ENCODE measurements around the gene RNF130. TPM values are rescaled to one million over a fixed set of nuclear protein-coding genes. Genes with fewer than 3 reads are reported as not detected.
A peak's percentile ranks its signal among the peaks of the same experiment; 100 is the strongest.

RNF130 gene
- total and polyA plus RNA-seq, 7 experiments from 2014 or later: 3.6 to 76.3 (median 21.0) TPM

GRCh38 chr5:180082633-180083420 is 11.3 kb upstream of the RNF130 start:
- H3K27me3 ChIP-seq (ENCODE audit: control insufficient read depth in 2 of 2, insufficient read depth in 2 of 2, low read length in 2 of 2): peaks cover 3% of the 10 kb centered on the region in 2 donors
- Mint-ChIP-seq H3K27ac (peak overlapping the region in 3 of 9 donors; percentile 27 to 38 (median 32)), H3K36me3 (peaks cover 0 to 4% (median 0%) of the 10 kb centered on the region in 5 donors), H3K27me3 (peaks cover 21 to 46% (median 42%) of the 10 kb centered on the region in 5 donors), H3K4me3 (no peak overlapping the region), H3K4me1 (peaks cover 6 to 32% (median 25%) of the 10 kb centered on the region in 7 donors), H3K9me3 (no peaks in the 10 kb centered on the region)
- peaks cover 0 to 6% of the 10 kb centered on the region in 2 donors for H3K4me1 ChIP-seq (ENCODE audit: control insufficient read depth in 2 of 2, insufficient read depth in 2 of 2, low read length in 2 of 2)
- no peaks in the 10 kb centered on the region for H3K9me3 ChIP-seq (ENCODE audit: control insufficient read depth in 2 of 3, low read length in 3 of 3)
- ATAC-seq (no peak), DNase-seq (no peak)
- ChIA-PET POLR2A (interaction anchor here (1.1 kb wide), 1 partner anchor 12 kb away, joined by 5 read pairs; the partner anchor contains the start of gene RNF130), CTCF (no interaction called here)
- no peaks in the 10 kb centered on the region for H3K36me3 ChIP-seq (ENCODE audit: control insufficient read depth in 2 of 3, insufficient read depth in 3 of 3, low read length in 3 of 3)
- no peak overlapping the region for H3K27ac ChIP-seq (ENCODE audit: low read depth, low read length)
- no peak overlapping the region for H3K4me3 ChIP-seq (ENCODE audit: low read length)
- intact Hi-C loops (cut with micrococcal nuclease): no loop called here

GRCh38 chr5:180081481-180081880 is 9.9 kb upstream of the RNF130 start:
- H3K27ac ChIP-seq (ENCODE audit: low read depth, low read length): no peak overlapping the region
- peaks cover 0 to 4% (median 0%) of the 10 kb centered on the region in 5 donors for H3K36me3 Mint-ChIP-seq
- intact Hi-C loops (cut with micrococcal nuclease): no loop called here
- peaks cover 6 to 23% (median 16%) of the 10 kb centered on the region in 7 donors for H3K4me1 Mint-ChIP-seq
- no peaks in the 10 kb centered on the region for H3K9me3 ChIP-seq (ENCODE audit: control insufficient read depth in 2 of 3, low read length in 3 of 3)
- H3K27me3 ChIP-seq (ENCODE audit: control insufficient read depth in 2 of 2, insufficient read depth in 2 of 2, low read length in 2 of 2): peaks cover 3% of the 10 kb centered on the region in 2 donors
- peak overlapping the region in 1 of 10 donors; percentile 19 for H3K4me3 Mint-ChIP-seq
- ChIA-PET CTCF (no interaction called here), POLR2A (interaction anchor here (0.6 kb wide), 1 partner anchor 168 kb away, joined by 3 read pairs; no protein-coding TSS in a partner anchor)
- H3K27me3 Mint-ChIP-seq: peaks cover 22 to 48% (median 43%) of the 10 kb centered on the region in 5 donors
- no peak for DNase-seq
- peaks cover 0 to 6% of the 10 kb centered on the region in 2 donors for H3K4me1 ChIP-seq (ENCODE audit: control insufficient read depth in 2 of 2, insufficient read depth in 2 of 2, low read length in 2 of 2)
- no peak overlapping the region for H3K4me3 ChIP-seq (ENCODE audit: low read length)
- peak overlapping the region in 1 of 9 donors; percentile 62 for H3K27ac Mint-ChIP-seq
- H3K9me3 Mint-ChIP-seq: no peaks in the 10 kb centered on the region
- H3K36me3 ChIP-seq (ENCODE audit: control insufficient read depth in 2 of 3, insufficient read depth in 3 of 3, low read length in 3 of 3): no peaks in the 10 kb centered on the region
- ATAC-seq: no peak

GRCh38 chr5:180080486-180081280 is 9.1 kb upstream of the RNF130 start:
- POLR2A ChIA-PET: interaction anchor here (0.6 kb wide), 2 partner anchors 167 to 269 kb away, joined by 3 to 5 read pairs; no protein-coding TSS in a partner anchor

GRCh38 chr5:180079702-180080466 is 8.3 kb upstream of the RNF130 start:
- ATAC-seq: no peak
- H3K27me3 ChIP-seq (ENCODE audit: control insufficient read depth in 2 of 2, insufficient read depth in 2 of 2, low read length in 2 of 2): peaks cover 3% of the 10 kb centered on the region in 2 donors
- peak overlapping the region; percentile 19 for H3K4me3 ChIP-seq (ENCODE audit: low read length)
- intact Hi-C loops (cut with micrococcal nuclease): no loop called here
- Mint-ChIP-seq H3K4me3 (peak overlapping the region in 9 of 10 donors; percentile 54 to 88 (median 80)), H3K27ac (peak overlapping the region in 2 of 9 donors; percentile 43 to 62), H3K27me3 (peaks cover 25 to 48% (median 43%) of the 10 kb centered on the region in 5 donors), H3K4me1 (peaks cover 0 to 14% (median 7%) of the 10 kb centered on the region in 7 donors), H3K36me3 (peaks cover 0 to 4% (median 0%) of the 10 kb centered on the region in 5 donors), H3K9me3 (no peaks in the 10 kb centered on the region)
- no peaks in the 10 kb centered on the region for H3K36me3 ChIP-seq (ENCODE audit: control insufficient read depth in 2 of 3, insufficient read depth in 3 of 3, low read length in 3 of 3)
- no peak overlapping the region for H3K27ac ChIP-seq (ENCODE audit: low read depth, low read length)
- no peaks in the 10 kb centered on the region for H3K9me3 ChIP-seq (ENCODE audit: control insufficient read depth in 2 of 3, low read length in 3 of 3)
- peaks cover 0 to 6% of the 10 kb centered on the region in 2 donors for H3K4me1 ChIP-seq (ENCODE audit: control insufficient read depth in 2 of 2, insufficient read depth in 2 of 2, low read length in 2 of 2)
- DNase-seq: no peak
- ChIA-PET POLR2A (interaction anchor here (0.6 kb wide), 1 partner anchor 269 kb away, joined by 5 read pairs; no protein-coding TSS in a partner anchor), CTCF (interaction anchor here (1.3 kb wide), 1 partner anchor 12 kb away, joined by 3 read pairs; no protein-coding TSS in a partner anchor)

More at GRCh38 chr5:180080486-180081280, 9.1 kb upstream of the RNF130 start:
- H3K4me3 ChIP-seq (ENCODE audit: low read length): peak overlapping the region; percentile 19
- peak overlapping the region in 6 of 9 donors; percentile 39 to 81 (median 58) for H3K27ac Mint-ChIP-seq
- DNase-seq (peak in 6 of 9 donors; percentile 40 to 59 (median 46)), ATAC-seq (no peak)
- H3K27me3 Mint-ChIP-seq: peaks cover 23 to 48% (median 43%) of the 10 kb centered on the region in 5 donors
- H3K9me3 ChIP-seq (ENCODE audit: control insufficient read depth in 2 of 3, low read length in 3 of 3): no peaks in the 10 kb centered on the region
- no peaks in the 10 kb centered on the region for H3K9me3 Mint-ChIP-seq
- peaks cover 3% of the 10 kb centered on the region in 2 donors for H3K27me3 ChIP-seq (ENCODE audit: control insufficient read depth in 2 of 2, insufficient read depth in 2 of 2, low read length in 2 of 2)
- peaks cover 0 to 4% (median 0%) of the 10 kb centered on the region in 5 donors for H3K36me3 Mint-ChIP-seq
- intact Hi-C loops (cut with micrococcal nuclease): no loop called here
- H3K4me1 Mint-ChIP-seq: peaks cover 3 to 17% (median 10%) of the 10 kb centered on the region in 7 donors
- peak overlapping the region; percentile 47 to 88 (median 77) for H3K4me3 Mint-ChIP-seq
- H3K36me3 ChIP-seq (ENCODE audit: control insufficient read depth in 2 of 3, insufficient read depth in 3 of 3, low read length in 3 of 3): no peaks in the 10 kb centered on the region
- H3K27ac ChIP-seq (ENCODE audit: low read depth, low read length): no peak overlapping the region
- H3K4me1 ChIP-seq (ENCODE audit: control insufficient read depth in 2 of 2, insufficient read depth in 2 of 2, low read length in 2 of 2): peaks cover 0 to 6% of the 10 kb centered on the region in 2 donors
- CTCF ChIA-PET: no interaction called here

- no peaks in the 10 kb centered on the region for H3K9me3 Mint-ChIP-seq
- ATAC-seq: no peak
Measured at GRCh38 chr5:180078348-180078747, 6.8 kb upstream of the RNF130 start.

More at GRCh38 chr5:180078348-180078747, 6.8 kb upstream of the RNF130 start:
- no peak overlapping the region for H3K27ac Mint-ChIP-seq
- Histone ChIP-seq H3K4me1 (ENCODE audit: control insufficient read depth in 2 of 2, insufficient read depth in 2 of 2, low read length in 2 of 2) (peaks cover 0 to 6% of the 10 kb centered on the region in 2 donors), H3K9me3 (ENCODE audit: control insufficient read depth in 2 of 3, low read length in 3 of 3) (no peaks in the 10 kb centered on the region), H3K4me3 (ENCODE audit: low read length) (no peak overlapping the region), H3K36me3 (ENCODE audit: control insufficient read depth in 2 of 3, insufficient read depth in 3 of 3, low read length in 3 of 3) (no peaks in the 10 kb centered on the region), H3K27me3 (ENCODE audit: control insufficient read depth in 2 of 2, insufficient read depth in 2 of 2, low read length in 2 of 2) (peaks cover 3% of the 10 kb centered on the region in 2 donors), H3K27ac (ENCODE audit: low read depth, low read length) (no peak overlapping the region)
- H3K27me3 Mint-ChIP-seq: peaks cover 29 to 42% (median 36%) of the 10 kb centered on the region in 5 donors
- intact Hi-C loops (cut with micrococcal nuclease): no loop called here
- H3K4me1 Mint-ChIP-seq: peaks cover 4 to 22% (median 13%) of the 10 kb centered on the region in 7 donors
- no peak for DNase-seq
- H3K4me3 Mint-ChIP-seq: no peak overlapping the region
- ChIA-PET POLR2A (interaction anchor here (0.6 to 1.1 kb wide), 2 partner anchors 14 to 1370 kb away, joined by 3 read pairs; no protein-coding TSS in a partner anchor), CTCF (interaction anchor here (0.6 to 1.3 kb wide), 2 partner anchors 14 to 406 kb away, joined by 3 read pairs; no protein-coding TSS in a partner anchor)
- H3K36me3 Mint-ChIP-seq: peaks cover 0 to 4% (median 0%) of the 10 kb centered on the region in 5 donors
